HCT116 (cell line): Measurements from ENCODE around the gene FBXW4. TPM values are rescaled to one million over a fixed set of nuclear protein-coding genes. Genes with fewer than 3 reads are reported as not detected.

Source experiments
- ATAC-seq: fragments of 200-7000 bp; cut with Tn5 transposase; 2 replicates; pipeline ENCODE4 v1.9.1; 2020; ENCODE audit warnings: mild to moderate bottlenecking, moderate library complexity
- BruUV-seq: library from RNA; stranded (reverse); fragments of 400-500 nt; replicated peaks from 2 replicates; lab custom pipeline; 2021; lab: Mats Ljungman, UMichigan
- CTCF ChIA-PET: fragments of 300-600 bp; sonication (Branson Sonifier 250); formaldehyde crosslinking; loops from one replicate; lab custom pipeline; 2021; ENCODE audit warnings: antibody characterized with exemption; lab: Charles Lee
- POLR2A ChIA-PET: fragments of 300-600, 350-600 bp; sonication (Branson Sonifier 250); formaldehyde crosslinking; loops from one replicate; lab custom pipeline; 2021; ENCODE audit warnings: antibody characterized with exemption; lab: Charles Lee
- RAD21 ChIA-PET, 2 experiments: fragments of 300-600 bp; sonication (Branson Sonifier 250); formaldehyde crosslinking; loops; one replicate each; lab custom pipeline; 2023; ENCODE audit warnings: low total read pairs in 2 of 2; ENCODE audit not compliant: uncharacterized antibody in 2 of 2, unreplicated experiment in 2 of 2, low non-redundant PET in 1 of 2; lab: Charles Lee
- DNase-seq: peaks from one replicate; pipeline ENCODE4 v3.0.0-alpha.2; 2010; ENCODE audit warnings: low read depth, low spot score
- H2AFZ ChIP-seq: fragments of 200-600 bp; shearing (Covaris generic), sonication (generic); 2 replicates; pipeline ENCODE4 v1.6.1; 2017; ENCODE audit warnings: low read depth, mixed run types, mixed read lengths, antibody characterized with exemption, low read length; ENCODE audit not compliant: poor library complexity, severe bottlenecking
- H3K27ac ChIP-seq: 2 replicates; pipeline ENCODE4 v1.5.1; 2012; ENCODE audit warnings: low read depth, low read length
- H3K27me3 ChIP-seq: fragments of 200-600 bp; sonication (generic); 2 replicates; pipeline ENCODE4 v1.6.1; 2016; ENCODE audit warnings: mixed run types, low read length, mixed read lengths; ENCODE audit not compliant: insufficient read depth
- H3K36me3 ChIP-seq, 2 experiments: fragments of 200-500 bp in 1 of 2; fragments of 200-600 bp in 1 of 2; sonication (Bioruptor generic) in 1 of 2; sonication (generic) in 1 of 2; 2 replicates each; pipeline versions ENCODE4 v1.5.1 to v1.6.1; 2014 to 2016; ENCODE audit warnings: low read length in 2 of 2, inconsistent platforms in 1 of 2, mixed read lengths in 1 of 2, mixed run types in 1 of 2; ENCODE audit not compliant: insufficient read depth in 2 of 2, control insufficient read depth in 1 of 2
- H3K4me1 ChIP-seq, 2 experiments: fragments of 200-600 bp in 1 of 2; sonication (generic) in 1 of 2; 2 replicates each; pipeline versions ENCODE4 v1.5.1 to v1.6.1; 2012 to 2017; ENCODE audit warnings: low read length in 2 of 2, inconsistent platforms in 1 of 2, mild to moderate bottlenecking in 1 of 2, mixed read lengths in 1 of 2, mixed run types in 1 of 2, moderate library complexity in 1 of 2; ENCODE audit not compliant: insufficient read depth in 2 of 2, control insufficient read depth in 1 of 2
- H3K4me2 ChIP-seq: fragments of 200-600 bp; sonication (generic); 2 replicates; pipeline ENCODE4 v1.6.1; 2017; ENCODE audit warnings: mixed run types, low read length, mixed read lengths
- H3K4me3 ChIP-seq, 2 experiments: fragments of 200-600 bp in 1 of 2; sonication (generic) in 1 of 2; replicated peaks in 1 of 2; 2 replicates each; pipeline ENCODE4 v1.5.1; 2011 to 2016; ENCODE audit warnings: low read length in 2 of 2, control low read depth in 1 of 2, low read depth in 1 of 2, mild to moderate bottlenecking in 1 of 2, mixed read lengths in 1 of 2, mixed run types in 1 of 2
- H3K79me2 ChIP-seq: fragments of 200-600 bp; sonication (generic); 2 replicates; pipeline ENCODE4 v1.6.1; 2017; ENCODE audit warnings: mild to moderate bottlenecking, mixed run types, low read length, moderate library complexity, mixed read lengths; ENCODE audit not compliant: insufficient read depth
- H3K9ac ChIP-seq: fragments of 200-600 bp; sonication (generic); 2 replicates; pipeline ENCODE4 v1.6.1; 2016; ENCODE audit warnings: low read length, mixed read lengths
- H3K9me2 ChIP-seq: fragments of 200-600 bp; sonication (generic), shearing (Covaris generic); 2 replicates; pipeline ENCODE4 v1.6.1; 2017; ENCODE audit warnings: mixed run types, mild to moderate bottlenecking, moderate library complexity; ENCODE audit not compliant: insufficient read depth
- H3K9me3 ChIP-seq, 2 experiments: fragments of 200-500 bp in 1 of 2; fragments of 200-600 bp in 1 of 2; sonication (Bioruptor generic) in 1 of 2; sonication (generic) in 1 of 2; 2 replicates each; pipeline ENCODE4 v1.6.1; 2014 to 2017; ENCODE audit warnings: low read length in 2 of 2, mixed read lengths in 2 of 2, inconsistent platforms in 1 of 2, low read depth in 1 of 2, mild to moderate bottlenecking in 1 of 2, mixed run types in 1 of 2, moderate library complexity in 1 of 2; ENCODE audit not compliant: control insufficient read depth in 1 of 2, insufficient read depth in 1 of 2
- H4K20me1 ChIP-seq: fragments of 200-600 bp; sonication (generic), shearing (Covaris generic); 2 replicates; pipeline ENCODE4 v1.6.1; 2017; ENCODE audit warnings: mixed run types, mild to moderate bottlenecking, moderate library complexity; ENCODE audit not compliant: insufficient read depth
- CEBPB ChIP-seq: IDR thresholded peaks from 2 replicates; pipeline ENCODE4 v1.6.1; 2012; ENCODE audit warnings: low read depth
- CTCF ChIP-seq, 3 experiments: fragments of 200-600 bp in 1 of 3; sonication (generic) in 1 of 3; IDR thresholded peaks in 2 of 3; conservative IDR thresholded peaks in 1 of 3; 2 replicates each; pipeline ENCODE4 v1.5.1; 2012 to 2017; ENCODE audit warnings: low read depth in 2 of 3, low read length in 2 of 3, antibody characterized with exemption in 1 of 3, borderline replicate concordance in 1 of 3, control low read depth in 1 of 3, mild to moderate bottlenecking in 1 of 3, mixed read lengths in 1 of 3, mixed run types in 1 of 3, moderate library complexity in 1 of 3; ENCODE audit not compliant: insufficient read depth in 1 of 3
- EGR1 ChIP-seq: IDR thresholded peaks from 2 replicates; pipeline ENCODE4 v1.6.1; 2012; ENCODE audit warnings: low read depth
- EZH2 ChIP-seq: fragments of 200-600 bp; sonication (generic); IDR thresholded peaks from 2 replicates; pipeline ENCODE4 v1.6.1; 2017; ENCODE audit warnings: antibody characterized with exemption, mixed run types
- JUND ChIP-seq: IDR thresholded peaks from 2 replicates; pipeline ENCODE4 v1.6.1; 2012
- POLR2A ChIP-seq: IDR thresholded peaks from 2 replicates; pipeline ENCODE4 v1.7.0; 2011; ENCODE audit warnings: borderline replicate concordance; ENCODE audit not compliant: insufficient read depth, insufficient read length; ENCODE audit errors: extremely low read depth
- POLR2AphosphoS5 ChIP-seq: IDR thresholded peaks from 2 replicates; pipeline ENCODE4 v1.6.1; 2011; ENCODE audit warnings: mild to moderate bottlenecking, low read depth, low read length, moderate library complexity
- RAD21 ChIP-seq: IDR thresholded peaks from 2 replicates; pipeline ENCODE4 v1.6.1; 2012; ENCODE audit warnings: low read depth, mild to moderate bottlenecking
- SIN3A ChIP-seq: IDR thresholded peaks from 2 replicates; pipeline ENCODE4 v1.6.1; 2012; ENCODE audit warnings: low read depth
- SRF ChIP-seq: IDR thresholded peaks from 2 replicates; pipeline ENCODE4 v1.6.1; 2012; ENCODE audit warnings: low read depth
- TCF7L2 ChIP-seq: IDR thresholded peaks from 2 replicates; pipeline ENCODE4 v1.7.0; 2011; ENCODE audit warnings: borderline replicate concordance, inconsistent platforms; ENCODE audit not compliant: insufficient read depth, insufficient read length; ENCODE audit errors: extremely low read depth
- YY1 ChIP-seq: IDR thresholded peaks from 2 replicates; pipeline ENCODE4 v1.6.1; 2011; ENCODE audit warnings: low read length, low read depth, moderate library complexity, mild to moderate bottlenecking; ENCODE audit not compliant: insufficient replicate concordance; ENCODE audit errors: extremely low read depth
- ZFX ChIP-seq: fragments of 450-650 bp; IDR thresholded peaks from 2 replicates; pipeline ENCODE4 v1.6.1; 2017
- intact Hi-C: fragments of 100-400 bp; cut with micrococcal nuclease; formaldehyde crosslinking; loops from 2 replicates; pipeline ENCODE4 v1.10.0; 2022
- total RNA-seq: library from RNA; stranded (reverse); gene quantifications from one replicate; pipeline ENCODE4 v1.2.1, GENCODE V29; 2021; ENCODE audit not compliant: unreplicated experiment

The FBXW4 gene
- total RNA-seq, 1 experiment from 2014 or later: 35.3 TPM

GRCh38 chr10:101676565-101676964 lies 18.4 kb downstream of the FBXW4 start:
- RAD21 ChIA-PET: no interaction called here
- Histone ChIP-seq H4K20me1 (no peaks in the 10 kb centered on the region), H3K4me1 (no peaks in the 10 kb centered on the region), H3K36me3 (peaks cover 0 to 12% of the 10 kb centered on the region in 2 experiments; a peak in 2 of 4 replicates), H2AFZ (no peak overlapping the region), H3K9ac (no peak overlapping the region), H3K27me3 (no peaks in the 10 kb centered on the region), H3K9me3 (no peaks in the 10 kb centered on the region), H3K79me2 (no peaks in the 10 kb centered on the region), H3K27ac (no peak overlapping the region), H3K4me3 (no peak overlapping the region), H3K4me2 (no peak overlapping the region), H3K9me2 (no peaks in the 10 kb centered on the region)
- DNase-seq (no peak), ATAC-seq (no peak)
- CTCF ChIA-PET: no interaction called here
- POLR2A ChIA-PET: no interaction called here
- intact Hi-C loops: no loop called here
- TF ChIP-seq CEBPB (no peak), ZFX (no peak), TCF7L2 (no peak), SIN3A (no peak), EGR1 (no peak), RAD21 (no peak), YY1 (no peak), EZH2 (no peak), POLR2AphosphoS5 (no peak), JUND (no peak), CTCF (IDR thresholded peaks at IDR 0.05 in 2 of 3, conservative IDR thresholded peaks at IDR 0.05 in 1 of 3; ENCODE audit: borderline replicate concordance in 1 of 3, insufficient read depth in 1 of 3, low read depth in 2 of 3, low read length in 2 of 3) (no peak), SRF (no peak), POLR2A (no peak)
- no TSS peak for BruUV-seq
